Bronchus fibroblast of lung (primary cell): Measurements from ENCODE around the gene CLBA1. TPM values are rescaled to one million over a fixed set of nuclear protein-coding genes. Genes with fewer than 3 reads are reported as not detected.

Experiments
- total RNA-seq: library from RNA; depleted of rRNA; stranded (reverse); fragments of >200 nt; gene quantifications from 2 replicates; pipeline ENCODE4 v1.2.3, GENCODE V29; 2015

The CLBA1 gene
- 4.5 and 6.4 TPM in 2 replicates for total RNA-seq

GRCh38 chr14:104985675-104986486 is at the start of gene CLBA1:
TSS of gene CLBA1 (plus strand) at chr14:104985788. CDS start at chr14:104986432, 644 bp downstream.

GRCh38 chr14:104977681-104978653 is 7.6 kb upstream of the CLBA1 start, which contains the start of gene AHNAK2:
TSS of gene AHNAK2 (minus strand) at chr14:104978374. CDS start at chr14:104978237, 137 bp downstream.

DNA sequence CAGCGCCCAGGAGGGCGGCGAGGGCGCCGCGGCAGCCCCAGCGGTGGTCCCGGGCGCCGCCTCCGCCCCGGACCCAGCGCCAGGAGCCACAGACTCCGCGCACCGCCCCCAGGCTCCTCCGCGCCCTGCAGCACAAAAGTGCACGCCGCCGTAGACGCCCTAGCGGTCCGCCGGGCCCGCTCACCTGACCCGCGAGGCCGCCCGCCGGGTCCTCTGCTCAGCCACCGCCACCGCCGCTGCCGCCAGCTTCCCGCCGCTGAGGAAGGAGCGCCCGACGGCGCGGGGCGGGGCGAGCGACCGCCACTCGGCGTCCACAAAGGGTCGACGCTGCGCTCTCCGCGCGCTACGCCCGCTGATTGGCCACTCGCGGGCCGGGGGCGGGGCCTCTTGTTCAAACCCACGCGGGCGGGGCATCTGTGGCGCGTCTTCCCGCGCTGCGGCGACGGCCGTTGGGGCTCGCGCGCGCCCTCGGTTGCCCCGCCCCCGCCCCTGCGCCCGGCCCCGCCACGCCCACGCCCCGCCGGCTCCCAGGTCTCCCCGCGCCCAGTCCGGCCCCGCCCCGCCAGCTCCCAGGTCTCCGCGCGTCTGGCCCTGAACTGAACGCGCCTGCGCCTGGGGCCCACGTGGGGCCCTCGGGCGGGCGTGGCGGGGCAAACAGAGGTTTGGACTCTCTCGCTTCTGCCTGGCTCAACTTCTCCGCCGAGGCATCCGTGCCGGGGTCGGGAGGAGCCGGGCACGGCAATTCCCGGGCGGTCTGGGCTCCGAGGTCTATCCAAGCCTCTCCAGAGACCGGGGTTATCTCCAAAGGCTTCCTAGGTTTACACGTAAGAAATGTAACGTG is 35.4 kb downstream of the CLBA1 start, which contains the start of gene CDCA4:
TSS of gene CDCA4 (minus strand) at position 269 of the 841 bp plus-strand sequence. CDS start 9,154 bp downstream, outside the sequence.

Other genes starting within 250 kb of the CLBA1 start
- 262 and 277 TPM in 2 replicates for gene SIVA1, start 232.6 kb upstream of the CLBA1 start, total RNA-seq
- gene AKT1, start 190.0 kb upstream of the CLBA1 start, total RNA-seq = 154 and 157 TPM in 2 replicates
- 2.5 and 3.6 TPM in 2 replicates for gene ZBTB42, start 184.7 kb upstream of the CLBA1 start, total RNA-seq
- 11.6 and 11.9 TPM in 2 replicates for gene CEP170B, start 120.5 kb upstream of the CLBA1 start, total RNA-seq
- not detected in 2 replicates for gene PLD4, start 60.9 kb upstream of the CLBA1 start, total RNA-seq
- gene AHNAK2, start 7.4 kb upstream of the CLBA1 start, total RNA-seq = 10.6 and 10.9 TPM in 2 replicates
- gene CDCA4, start 35.3 kb downstream of the CLBA1 start, total RNA-seq = 38.5 and 38.7 TPM in 2 replicates
- gene GPR132, start 79.6 kb downstream of the CLBA1 start, total RNA-seq = not detected in 2 replicates
- gene JAG2, start 183.0 kb downstream of the CLBA1 start, total RNA-seq = 0.30 and 0.50 TPM in 2 replicates
- gene NUDT14, start 195.5 kb downstream of the CLBA1 start, total RNA-seq = 6.1 and 6.7 TPM in 2 replicates